Subcutaneous adipose tissue (tissue), 4 donors: Measurements from ENCODE around the gene CRYGB. TPM values are rescaled to one million over a fixed set of nuclear protein-coding genes. Genes with fewer than 3 reads are reported as not detected.

Experiments
- total RNA-seq, 4 donors: library from RNA; depleted of rRNA; stranded (reverse); fragments of >200 nt; gene quantifications; one replicate each; pipeline ENCODE4 v1.1.0, GENCODE V29; 2016
- TF ChIP-seq, protein P1 (sequence below): fragments of 450-650 bp; IDR thresholded peaks from one replicate; pipeline ENCODE4 v1.5.1; 2016; ENCODE audit warnings: low read depth, mild to moderate bottlenecking, control low read depth, antibody characterized with exemption, moderate library complexity

CRYGB gene
- total RNA-seq, 4 donors from 2014 or later = not detected

DNA sequence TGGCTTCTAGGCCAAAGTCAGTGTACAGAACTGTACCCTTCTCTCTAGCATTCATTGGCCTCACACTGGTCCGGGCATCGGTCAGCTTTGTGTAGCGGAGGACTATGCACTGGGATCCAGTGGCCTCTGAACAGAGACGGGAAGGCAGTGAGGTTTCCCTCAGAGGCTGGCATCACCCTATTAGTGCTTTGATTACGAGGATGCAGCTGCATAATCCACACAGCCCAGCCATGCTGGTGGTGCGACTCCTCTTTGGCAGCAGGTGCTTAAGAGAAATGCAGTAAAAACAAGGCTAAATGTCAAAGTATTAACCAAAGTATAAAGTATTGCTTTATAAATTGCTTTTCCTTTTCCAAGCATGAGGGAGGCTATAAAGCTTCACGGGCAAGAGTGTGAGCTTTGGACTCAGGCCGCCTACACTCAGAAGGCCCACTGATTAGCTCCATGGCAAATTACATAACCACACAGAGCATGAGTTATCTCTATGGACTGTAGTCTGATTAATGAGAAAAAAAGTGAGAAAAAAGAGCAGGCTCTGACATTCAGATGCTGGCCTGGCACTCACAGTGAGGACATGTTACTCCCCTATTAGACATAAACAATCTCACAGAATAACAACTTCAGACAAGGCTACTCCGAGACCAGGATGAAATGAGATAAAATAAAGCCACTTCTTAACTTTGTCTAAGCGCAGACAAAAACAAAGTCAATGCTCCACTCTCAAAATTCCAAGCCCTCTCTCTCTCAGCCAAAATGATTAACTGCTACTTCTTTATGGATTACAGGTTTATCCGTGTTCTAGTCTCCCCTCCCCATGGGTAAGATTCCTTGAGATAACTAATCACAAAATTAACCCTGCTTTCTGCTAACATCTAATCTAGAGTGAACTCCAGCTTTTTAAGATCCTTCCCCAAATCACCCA, 9.9 kb downstream of the CRYGB start:
- TF ChIP-seq, protein P1, sequence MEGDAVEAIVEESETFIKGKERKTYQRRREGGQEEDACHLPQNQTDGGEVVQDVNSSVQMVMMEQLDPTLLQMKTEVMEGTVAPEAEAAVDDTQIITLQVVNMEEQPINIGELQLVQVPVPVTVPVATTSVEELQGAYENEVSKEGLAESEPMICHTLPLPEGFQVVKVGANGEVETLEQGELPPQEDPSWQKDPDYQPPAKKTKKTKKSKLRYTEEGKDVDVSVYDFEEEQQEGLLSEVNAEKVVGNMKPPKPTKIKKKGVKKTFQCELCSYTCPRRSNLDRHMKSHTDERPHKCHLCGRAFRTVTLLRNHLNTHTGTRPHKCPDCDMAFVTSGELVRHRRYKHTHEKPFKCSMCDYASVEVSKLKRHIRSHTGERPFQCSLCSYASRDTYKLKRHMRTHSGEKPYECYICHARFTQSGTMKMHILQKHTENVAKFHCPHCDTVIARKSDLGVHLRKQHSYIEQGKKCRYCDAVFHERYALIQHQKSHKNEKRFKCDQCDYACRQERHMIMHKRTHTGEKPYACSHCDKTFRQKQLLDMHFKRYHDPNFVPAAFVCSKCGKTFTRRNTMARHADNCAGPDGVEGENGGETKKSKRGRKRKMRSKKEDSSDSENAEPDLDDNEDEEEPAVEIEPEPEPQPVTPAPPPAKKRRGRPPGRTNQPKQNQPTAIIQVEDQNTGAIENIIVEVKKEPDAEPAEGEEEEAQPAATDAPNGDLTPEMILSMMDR = no peak

DNA sequence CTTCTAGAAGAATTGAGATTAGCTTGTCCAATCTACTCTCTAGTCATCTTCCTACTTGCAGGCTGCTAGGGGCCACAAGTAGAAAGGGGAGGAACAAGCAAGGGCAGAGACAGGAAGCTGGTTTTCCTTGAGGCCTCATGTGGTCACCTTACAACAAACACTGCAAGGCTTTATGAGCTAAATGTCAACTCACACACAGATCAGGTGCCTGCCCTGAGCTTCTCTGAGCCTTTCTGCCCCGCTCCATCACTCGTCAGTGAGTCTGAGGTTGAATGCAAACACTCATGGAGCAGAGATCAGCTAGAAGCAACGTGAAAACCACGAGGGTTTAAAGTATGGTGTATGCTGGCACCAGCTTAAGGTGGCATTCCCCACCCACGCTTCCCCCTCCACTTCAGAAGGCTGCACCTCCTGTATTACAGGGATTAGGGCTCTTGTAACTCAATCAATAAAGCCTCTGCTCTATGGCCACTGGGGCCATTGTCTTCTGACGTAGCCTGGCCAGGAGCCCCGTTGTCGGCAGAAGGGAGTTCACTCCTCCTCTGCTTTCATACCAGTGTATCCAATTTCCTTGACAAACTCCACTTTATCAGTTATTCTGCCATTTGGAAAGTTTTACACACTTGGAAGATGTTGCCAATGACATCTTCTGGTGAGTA, 10.9 kb downstream of the CRYGB start:
- TF ChIP-seq, protein P1 = no peak

DNA sequence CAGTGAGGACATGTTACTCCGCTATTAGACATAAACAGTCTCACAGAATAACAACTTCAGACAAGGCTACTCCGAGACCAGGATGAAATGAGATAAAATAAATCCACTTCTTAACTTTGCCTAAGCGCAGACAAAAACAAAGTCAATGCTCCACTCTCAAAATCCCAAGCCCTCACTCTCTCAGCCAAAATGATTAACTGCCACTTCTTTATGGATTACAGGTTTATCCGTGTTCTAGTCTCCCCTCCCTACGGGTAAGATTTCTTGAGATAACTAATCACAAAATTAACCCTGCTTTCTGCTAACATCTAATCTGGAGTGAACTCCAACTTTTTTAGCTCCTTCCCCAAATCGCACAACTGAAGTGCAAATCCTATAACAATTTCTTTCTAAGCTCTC, 15.2 kb downstream of the CRYGB start:
- TF ChIP-seq, protein P1 = no peak

DNA sequence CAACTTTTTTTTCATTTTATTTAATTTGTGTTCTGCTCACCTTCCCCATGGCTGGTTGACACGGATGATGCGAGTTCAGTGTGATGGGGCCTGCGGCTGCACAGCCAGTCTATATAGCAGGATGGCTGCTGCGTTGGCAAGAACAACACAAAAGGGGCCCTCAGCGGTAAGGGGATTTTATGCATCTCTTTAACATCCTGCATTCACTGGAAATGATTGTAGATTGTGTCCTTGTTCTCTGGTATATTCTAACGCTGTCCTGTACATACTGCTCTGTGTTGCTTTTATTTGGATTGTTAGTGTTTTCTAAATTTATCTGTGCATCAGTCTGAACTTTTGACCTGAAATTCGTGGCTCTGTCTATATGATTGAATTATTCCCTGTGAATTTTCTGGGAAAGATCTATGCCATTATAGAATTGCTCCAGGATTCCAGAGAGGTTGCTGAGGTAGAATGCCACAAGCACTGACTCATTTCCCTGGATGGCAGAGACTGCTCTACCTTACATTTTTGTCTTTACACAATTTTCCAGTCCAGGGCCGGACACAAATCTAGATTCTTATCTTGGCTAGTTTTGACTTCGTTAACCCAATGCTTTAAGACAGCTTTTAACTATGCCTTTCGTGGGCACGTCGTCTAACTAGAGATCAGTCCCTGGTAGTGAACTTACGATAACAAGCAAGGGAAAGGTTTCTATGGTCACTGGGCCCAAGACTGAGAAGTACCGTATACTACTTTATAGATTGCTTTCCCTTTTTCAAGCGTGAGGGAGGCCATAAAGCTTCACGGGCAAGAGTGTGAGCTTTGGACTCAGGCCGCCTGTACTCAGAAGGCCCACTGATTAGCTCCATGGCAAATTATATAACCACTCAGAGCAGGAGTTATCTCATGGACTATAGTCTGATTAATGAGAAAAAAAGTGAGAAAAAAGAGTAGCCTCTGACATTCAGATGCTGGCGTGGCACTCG, 15.9 kb downstream of the CRYGB start, which contains the start of gene CRYGC:
CRYGC (minus strand) TSS at position 85 of the 968 bp plus-strand sequence; CDS start at position 49, 36 bp downstream.
- TF ChIP-seq, protein P1 = no peak

DNA sequence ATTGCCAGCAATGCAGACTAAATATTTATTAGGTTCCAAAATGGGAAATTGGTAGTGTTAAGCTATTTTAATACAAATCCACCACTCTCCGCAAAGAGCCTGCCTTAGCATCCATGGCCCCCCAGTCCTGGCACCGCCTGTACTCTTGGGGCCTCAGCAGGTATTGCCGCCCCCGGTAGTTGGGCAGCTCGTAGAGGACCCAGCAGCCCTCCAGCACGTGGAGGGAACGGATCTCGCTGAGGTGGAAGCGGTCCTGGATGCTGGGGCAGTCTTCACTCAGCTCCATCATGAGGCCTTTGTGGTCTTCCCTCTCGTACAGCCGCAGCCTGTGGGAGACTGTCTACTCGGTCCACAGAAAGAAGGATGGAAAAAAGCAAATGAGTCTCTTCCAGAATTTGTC, 17.8 kb downstream of the CRYGB start:
- TF ChIP-seq, protein P1 = no peak

DNA sequence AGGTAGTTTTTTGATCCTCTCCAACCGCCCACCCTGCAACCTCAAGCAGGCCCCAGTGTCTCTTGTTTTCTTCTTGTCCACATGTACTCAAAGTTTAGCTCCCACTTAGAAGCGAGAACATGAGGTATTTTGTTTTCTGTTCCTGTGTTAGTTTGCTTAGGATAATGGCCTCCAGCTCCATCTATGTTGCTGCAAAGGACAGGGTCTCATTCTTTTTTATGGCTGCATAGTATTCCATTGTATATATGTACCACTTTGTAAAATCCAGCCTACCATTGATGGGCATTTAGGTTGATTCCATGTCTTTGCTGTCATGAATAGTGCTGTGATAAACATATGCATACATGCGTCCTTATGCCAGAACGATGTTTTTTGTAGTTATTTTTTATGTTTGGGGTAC, 18.9 kb downstream of the CRYGB start:
- TF ChIP-seq, protein P1 = no peak
